OCI-LY7 (cell line): Measurements from ENCODE around the gene PLPPR2.
"Not testable (repeated sequence)": the region's sequence is repeated elsewhere in the genome, so short reads cannot be mapped to it uniquely, and the experiment has no call there.

Experiments
- CTCF ChIP-seq: fragments of 200-600 bp; sonication (generic); conservative IDR thresholded peaks from 2 replicates; pipeline ENCODE4 v1.5.1; 2014; ENCODE audit warnings: mild to moderate bottlenecking, antibody characterized with exemption, low read length, moderate library complexity, mixed read lengths
- EZH2phosphoT487 ChIP-seq: fragments of 200-600 bp; sonication (generic); IDR thresholded peaks from 2 replicates; pipeline ENCODE4 v1.6.1; 2018; ENCODE audit warnings: low read depth, borderline replicate concordance, mild to moderate bottlenecking, mixed run types, antibody characterized with exemption, low read length, moderate library complexity, mixed read lengths

GRCh38 chr19:11340099-11340467 is 15.1 kb upstream of the PLPPR2 start:
- not testable (repeated sequence) for TF ChIP-seq CTCF, EZH2phosphoT487
